Measurements from ENCODE around the gene SLC22A25. TPM values are rescaled to one million over a fixed set of nuclear protein-coding genes. Genes with fewer than 3 reads are reported as not detected.

The SLC22A25 gene
- total RNA-seq, 1 experiment from 2014 or later: not detected

DNA sequence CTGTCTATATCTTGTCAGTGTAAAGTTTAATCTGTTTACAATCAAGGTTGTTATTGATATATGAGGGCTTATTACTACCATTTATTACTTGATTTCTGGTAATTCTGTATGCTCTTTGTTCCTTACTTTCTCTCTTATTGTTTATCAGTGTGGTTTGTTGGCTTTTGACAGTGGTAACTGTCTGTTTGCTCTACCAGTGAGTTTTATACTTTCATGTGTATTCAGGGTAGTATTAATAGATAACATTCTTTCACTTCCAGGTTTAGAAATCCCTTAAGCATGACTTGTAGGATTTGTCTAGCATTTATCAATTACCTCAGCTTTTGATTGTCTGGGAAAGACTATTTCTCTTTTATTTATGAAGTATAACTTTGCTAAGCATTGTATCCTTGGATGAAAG, 37.5 kb upstream of the SLC22A25 start:
- H3K79me2 ChIP-seq (ENCODE audit: insufficient read depth, low read length): no peaks in the 10 kb centered on the region
- H3K9me3 ChIP-seq (ENCODE audit: control insufficient read depth in 1 of 2, insufficient read depth in 1 of 2, low read depth in 1 of 2, low read length in 2 of 2): no peaks in the 10 kb centered on the region
- TF ChIP-seq ZBTB33 (IDR thresholded peaks at IDR 0.05; ENCODE audit: extremely low read depth, insufficient replicate concordance, low read length): no peak
- no peak for TF ChIP-seq TCF7L2 (IDR thresholded peaks at IDR 0.05; ENCODE audit: borderline replicate concordance, extremely low read depth, insufficient read depth, insufficient read length)
- TF ChIP-seq CEBPB (IDR thresholded peaks at IDR 0.05; ENCODE audit: low read depth): no peak
- TF ChIP-seq SP1 (IDR thresholded peaks at IDR 0.05; ENCODE audit: low read depth): no peak
- TF ChIP-seq, protein P1, sequence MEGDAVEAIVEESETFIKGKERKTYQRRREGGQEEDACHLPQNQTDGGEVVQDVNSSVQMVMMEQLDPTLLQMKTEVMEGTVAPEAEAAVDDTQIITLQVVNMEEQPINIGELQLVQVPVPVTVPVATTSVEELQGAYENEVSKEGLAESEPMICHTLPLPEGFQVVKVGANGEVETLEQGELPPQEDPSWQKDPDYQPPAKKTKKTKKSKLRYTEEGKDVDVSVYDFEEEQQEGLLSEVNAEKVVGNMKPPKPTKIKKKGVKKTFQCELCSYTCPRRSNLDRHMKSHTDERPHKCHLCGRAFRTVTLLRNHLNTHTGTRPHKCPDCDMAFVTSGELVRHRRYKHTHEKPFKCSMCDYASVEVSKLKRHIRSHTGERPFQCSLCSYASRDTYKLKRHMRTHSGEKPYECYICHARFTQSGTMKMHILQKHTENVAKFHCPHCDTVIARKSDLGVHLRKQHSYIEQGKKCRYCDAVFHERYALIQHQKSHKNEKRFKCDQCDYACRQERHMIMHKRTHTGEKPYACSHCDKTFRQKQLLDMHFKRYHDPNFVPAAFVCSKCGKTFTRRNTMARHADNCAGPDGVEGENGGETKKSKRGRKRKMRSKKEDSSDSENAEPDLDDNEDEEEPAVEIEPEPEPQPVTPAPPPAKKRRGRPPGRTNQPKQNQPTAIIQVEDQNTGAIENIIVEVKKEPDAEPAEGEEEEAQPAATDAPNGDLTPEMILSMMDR (IDR thresholded peaks at IDR 0.05 in 2 of 3, conservative IDR thresholded peaks at IDR 0.05 in 1 of 3; ENCODE audit: borderline replicate concordance in 1 of 3, insufficient read depth in 1 of 3, low read depth in 2 of 3, low read length in 2 of 3): no peak
- no peak for TF ChIP-seq EGR1 (IDR thresholded peaks at IDR 0.05; ENCODE audit: low read depth)
- no peak for TF ChIP-seq ZNF274 (IDR thresholded peaks at IDR 0.05; ENCODE audit: low read depth, low read length)
- no peak for TF ChIP-seq EZH2phosphoT487 (IDR thresholded peaks at IDR 0.05; ENCODE audit: borderline replicate concordance)
- no peak for TF ChIP-seq MAX (IDR thresholded peaks at IDR 0.05)
- no peak for TF ChIP-seq ATF3 (IDR thresholded peaks at IDR 0.05)
- TF ChIP-seq, protein P2, sequence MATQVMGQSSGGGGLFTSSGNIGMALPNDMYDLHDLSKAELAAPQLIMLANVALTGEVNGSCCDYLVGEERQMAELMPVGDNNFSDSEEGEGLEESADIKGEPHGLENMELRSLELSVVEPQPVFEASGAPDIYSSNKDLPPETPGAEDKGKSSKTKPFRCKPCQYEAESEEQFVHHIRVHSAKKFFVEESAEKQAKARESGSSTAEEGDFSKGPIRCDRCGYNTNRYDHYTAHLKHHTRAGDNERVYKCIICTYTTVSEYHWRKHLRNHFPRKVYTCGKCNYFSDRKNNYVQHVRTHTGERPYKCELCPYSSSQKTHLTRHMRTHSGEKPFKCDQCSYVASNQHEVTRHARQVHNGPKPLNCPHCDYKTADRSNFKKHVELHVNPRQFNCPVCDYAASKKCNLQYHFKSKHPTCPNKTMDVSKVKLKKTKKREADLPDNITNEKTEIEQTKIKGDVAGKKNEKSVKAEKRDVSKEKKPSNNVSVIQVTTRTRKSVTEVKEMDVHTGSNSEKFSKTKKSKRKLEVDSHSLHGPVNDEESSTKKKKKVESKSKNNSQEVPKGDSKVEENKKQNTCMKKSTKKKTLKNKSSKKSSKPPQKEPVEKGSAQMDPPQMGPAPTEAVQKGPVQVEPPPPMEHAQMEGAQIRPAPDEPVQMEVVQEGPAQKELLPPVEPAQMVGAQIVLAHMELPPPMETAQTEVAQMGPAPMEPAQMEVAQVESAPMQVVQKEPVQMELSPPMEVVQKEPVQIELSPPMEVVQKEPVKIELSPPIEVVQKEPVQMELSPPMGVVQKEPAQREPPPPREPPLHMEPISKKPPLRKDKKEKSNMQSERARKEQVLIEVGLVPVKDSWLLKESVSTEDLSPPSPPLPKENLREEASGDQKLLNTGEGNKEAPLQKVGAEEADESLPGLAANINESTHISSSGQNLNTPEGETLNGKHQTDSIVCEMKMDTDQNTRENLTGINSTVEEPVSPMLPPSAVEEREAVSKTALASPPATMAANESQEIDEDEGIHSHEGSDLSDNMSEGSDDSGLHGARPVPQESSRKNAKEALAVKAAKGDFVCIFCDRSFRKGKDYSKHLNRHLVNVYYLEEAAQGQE (IDR thresholded peaks at IDR 0.05; ENCODE audit: low read depth): no peak
- no peak for TF ChIP-seq CBX3 (IDR thresholded peaks at IDR 0.05; ENCODE audit: low read depth)
- H3K27ac ChIP-seq (ENCODE audit: low read depth, low read length): no peak overlapping the region
- H2AFZ ChIP-seq (ENCODE audit: low read depth, low read length, poor library complexity, severe bottlenecking): no peak overlapping the region
- no peaks in the 10 kb centered on the region for H3K9me2 ChIP-seq (ENCODE audit: insufficient read depth)
- H3K4me3 ChIP-seq (replicated peaks in 1 of 2; ENCODE audit: low read depth in 1 of 2, low read length in 2 of 2): no peak overlapping the region
- ATAC-seq: no peak
- DNase-seq (ENCODE audit: low read depth, low spot score): no peak
- no peak overlapping the region for H3K9ac ChIP-seq (ENCODE audit: low read length)
- no peaks in the 10 kb centered on the region for H3K36me3 ChIP-seq (ENCODE audit: control insufficient read depth in 1 of 2, insufficient read depth in 2 of 2, low read length in 2 of 2)
- intact Hi-C loops (cut with micrococcal nuclease): no loop called here
- no peaks in the 10 kb centered on the region for H3K4me1 ChIP-seq (ENCODE audit: control insufficient read depth in 1 of 2, insufficient read depth in 2 of 2, low read length in 2 of 2)
- H3K27me3 ChIP-seq (ENCODE audit: insufficient read depth, low read length): peaks cover 31% of the 10 kb centered on the region; the same call in 1 of the 2 replicates
- ChIA-PET RAD21 (ENCODE audit: low non-redundant PET in 1 of 2, low total read pairs in 2 of 2, uncharacterized antibody in 2 of 2, unreplicated experiment in 2 of 2) (no interaction called here), CTCF (no interaction called here), POLR2A (no interaction called here)
- no TSS peak for BruUV-seq (replicated peaks)
- H4K20me1 ChIP-seq (ENCODE audit: insufficient read depth): no peaks in the 10 kb centered on the region
- H3K4me2 ChIP-seq (ENCODE audit: low read length): no peak overlapping the region

Data from HCT116 (cell line).